OCI-LY3 (cell line): ENCODE data around the gene IL18RAP.

Source experiments
- CTCF ChIP-seq: fragments of 200-600, 300-600 bp; sonication (generic); IDR thresholded peaks from 2 replicates; pipeline ENCODE4 v1.5.1; 2014; ENCODE audit warnings: antibody characterized with exemption, low read length, low read depth
- EZH2phosphoT487 ChIP-seq: fragments of 200-600 bp; shearing (Covaris generic); IDR thresholded peaks from 2 replicates; pipeline ENCODE4 v1.6.1; 2018; ENCODE audit warnings: antibody characterized with exemption, mixed run types, low read depth

GRCh38 chr2:102473020-102473419 lies 50.1 kb downstream of the IL18RAP start, which contains the start of gene SLC9A4:
- TF ChIP-seq CTCF: peak; percentile 95
- no peak for TF ChIP-seq EZH2phosphoT487
